DOHH2 (cell line): ENCODE data around the gene PTPN4.

ENCODE experiments used
- EZH2phosphoT487 ChIP-seq: fragments of 200-600 bp; sonication (generic); IDR thresholded peaks from 2 replicates; pipeline ENCODE4 v1.6.1; 2017; ENCODE audit warnings: borderline replicate concordance, mild to moderate bottlenecking, antibody characterized with exemption, low read length, moderate library complexity, mixed read lengths
- TF ChIP-seq, protein P1 (sequence below): fragments of 200-600 bp; sonication (generic); IDR thresholded peaks from one replicate; pipeline ENCODE4 v1.5.1; 2014; ENCODE audit warnings: antibody characterized with exemption, mild to moderate bottlenecking, low read depth, low read length; ENCODE audit not compliant: poor library complexity, severe bottlenecking

DNA sequence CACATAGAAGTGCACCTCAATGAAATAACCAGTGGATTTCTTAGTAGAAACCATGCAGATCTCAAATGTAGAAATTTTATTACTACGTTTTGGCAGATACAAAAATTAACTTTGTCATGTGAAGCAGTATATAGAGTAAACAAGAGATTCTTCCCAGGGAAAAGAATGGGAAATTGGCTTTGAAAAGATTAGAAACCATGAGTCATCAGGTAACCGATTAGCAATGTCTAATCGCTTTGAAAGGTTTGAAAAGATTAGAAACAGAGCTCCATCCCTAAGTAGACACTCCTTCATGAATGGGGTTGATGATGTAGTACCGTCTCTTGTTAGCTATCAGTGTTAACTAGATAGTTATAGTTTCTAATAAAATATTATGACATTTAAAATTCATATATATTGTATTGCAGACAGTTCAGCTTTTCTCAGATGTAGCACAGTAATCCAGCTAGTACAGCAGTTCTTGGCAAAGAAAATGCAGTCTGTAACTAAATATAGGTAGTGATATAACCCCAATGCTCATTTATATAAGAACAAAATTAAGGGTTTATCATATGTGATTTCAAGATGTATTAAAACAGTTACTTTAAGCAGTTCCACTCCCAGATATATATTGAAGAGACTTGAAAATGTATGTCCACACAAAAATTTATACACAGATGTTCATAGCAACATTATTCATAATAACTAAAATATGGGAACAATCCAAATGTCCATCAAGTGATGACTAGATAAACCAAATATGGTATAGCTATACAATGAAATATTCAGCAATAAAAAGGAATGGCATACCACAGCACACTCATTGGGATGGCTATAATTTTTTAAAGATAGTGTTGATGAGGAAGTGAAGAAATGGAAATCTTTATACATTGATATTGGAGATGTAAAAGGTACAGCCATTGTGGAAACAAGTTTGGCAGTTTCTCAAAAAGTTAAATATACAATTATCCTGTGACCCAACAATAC is 113.9 kb downstream of the PTPN4 start:
- TF ChIP-seq, protein P1, sequence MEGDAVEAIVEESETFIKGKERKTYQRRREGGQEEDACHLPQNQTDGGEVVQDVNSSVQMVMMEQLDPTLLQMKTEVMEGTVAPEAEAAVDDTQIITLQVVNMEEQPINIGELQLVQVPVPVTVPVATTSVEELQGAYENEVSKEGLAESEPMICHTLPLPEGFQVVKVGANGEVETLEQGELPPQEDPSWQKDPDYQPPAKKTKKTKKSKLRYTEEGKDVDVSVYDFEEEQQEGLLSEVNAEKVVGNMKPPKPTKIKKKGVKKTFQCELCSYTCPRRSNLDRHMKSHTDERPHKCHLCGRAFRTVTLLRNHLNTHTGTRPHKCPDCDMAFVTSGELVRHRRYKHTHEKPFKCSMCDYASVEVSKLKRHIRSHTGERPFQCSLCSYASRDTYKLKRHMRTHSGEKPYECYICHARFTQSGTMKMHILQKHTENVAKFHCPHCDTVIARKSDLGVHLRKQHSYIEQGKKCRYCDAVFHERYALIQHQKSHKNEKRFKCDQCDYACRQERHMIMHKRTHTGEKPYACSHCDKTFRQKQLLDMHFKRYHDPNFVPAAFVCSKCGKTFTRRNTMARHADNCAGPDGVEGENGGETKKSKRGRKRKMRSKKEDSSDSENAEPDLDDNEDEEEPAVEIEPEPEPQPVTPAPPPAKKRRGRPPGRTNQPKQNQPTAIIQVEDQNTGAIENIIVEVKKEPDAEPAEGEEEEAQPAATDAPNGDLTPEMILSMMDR, result no peak
- no peak for TF ChIP-seq EZH2phosphoT487
